ENCODE results near the gene MAPKAPK5.
"Not testable (repeated sequence)": the region's sequence is repeated elsewhere in the genome, so short reads cannot be mapped to it uniquely, and the experiment has no call there.

The MAPKAPK5 gene

DNA sequence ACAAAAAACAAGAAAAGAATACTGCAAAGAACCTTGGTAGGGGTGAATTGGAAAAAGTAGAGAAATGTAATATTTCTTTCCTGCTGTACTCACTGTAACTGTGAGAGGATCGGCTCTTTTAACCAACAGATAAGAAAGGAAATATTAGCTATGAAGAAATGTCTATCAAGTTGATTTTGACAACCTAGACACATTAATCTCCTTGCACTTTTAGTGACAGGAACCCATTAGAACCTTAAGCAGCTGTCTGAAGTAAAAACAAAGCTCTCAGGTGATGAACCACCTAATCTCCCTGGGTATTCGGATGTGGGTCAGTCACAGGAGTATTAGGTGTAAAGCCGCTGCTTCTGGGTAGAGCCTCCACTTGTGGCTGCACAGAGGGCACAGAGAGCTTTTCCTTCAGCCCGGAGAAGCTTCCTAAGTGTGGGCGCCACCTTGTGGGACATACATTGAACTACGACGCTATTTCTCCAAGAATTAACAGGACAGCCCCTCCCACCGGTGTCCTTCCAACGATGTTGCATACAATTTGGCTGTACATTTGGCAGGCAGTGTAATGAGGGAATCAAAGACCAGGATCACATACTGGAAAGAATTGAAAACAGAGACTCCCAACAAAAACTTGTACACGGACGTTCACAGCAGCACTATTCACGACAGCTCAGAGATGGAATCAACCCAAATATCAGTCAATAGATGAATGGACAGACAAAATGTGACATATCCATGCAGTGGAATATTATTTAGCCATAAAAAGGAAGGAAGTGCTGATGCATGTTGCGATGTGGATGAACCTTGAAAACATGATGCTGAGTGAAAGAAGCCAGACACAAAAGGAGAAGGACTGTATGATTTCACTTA lies 28.9 kb upstream of the MAPKAPK5 start:
- no peaks in the 10 kb centered on the region for H3K27me3 ChIP-seq (ENCODE audit: insufficient read depth, low read depth)
- no peaks in the 10 kb centered on the region for H3K4me1 ChIP-seq (ENCODE audit: low read depth, poor library complexity, severe bottlenecking)
- no peaks in the 10 kb centered on the region for H3K36me3 ChIP-seq (ENCODE audit: insufficient read depth)
- H3K4me3 ChIP-seq (IDR thresholded peaks at IDR 0.05; ENCODE audit: insufficient read depth, low read depth, low read length), result no peak overlapping the region
- no peaks in the 10 kb centered on the region for H4K20me1 ChIP-seq (ENCODE audit: insufficient read depth)
- H3K4me2 ChIP-seq, result no peak overlapping the region; the same call in 1 of the 2 replicates
- no peaks in the 10 kb centered on the region for H3K79me2 ChIP-seq (ENCODE audit: insufficient read depth, low read depth)
- no peak overlapping the region for H3K27ac ChIP-seq
- H2AFZ ChIP-seq (ENCODE audit: low read depth), result 0 out of 2 replicates have a peak overlapping the region, but pooled peaks have one; percentile 24
- H3K9ac ChIP-seq, result no peak overlapping the region
- TF ChIP-seq, protein P1, sequence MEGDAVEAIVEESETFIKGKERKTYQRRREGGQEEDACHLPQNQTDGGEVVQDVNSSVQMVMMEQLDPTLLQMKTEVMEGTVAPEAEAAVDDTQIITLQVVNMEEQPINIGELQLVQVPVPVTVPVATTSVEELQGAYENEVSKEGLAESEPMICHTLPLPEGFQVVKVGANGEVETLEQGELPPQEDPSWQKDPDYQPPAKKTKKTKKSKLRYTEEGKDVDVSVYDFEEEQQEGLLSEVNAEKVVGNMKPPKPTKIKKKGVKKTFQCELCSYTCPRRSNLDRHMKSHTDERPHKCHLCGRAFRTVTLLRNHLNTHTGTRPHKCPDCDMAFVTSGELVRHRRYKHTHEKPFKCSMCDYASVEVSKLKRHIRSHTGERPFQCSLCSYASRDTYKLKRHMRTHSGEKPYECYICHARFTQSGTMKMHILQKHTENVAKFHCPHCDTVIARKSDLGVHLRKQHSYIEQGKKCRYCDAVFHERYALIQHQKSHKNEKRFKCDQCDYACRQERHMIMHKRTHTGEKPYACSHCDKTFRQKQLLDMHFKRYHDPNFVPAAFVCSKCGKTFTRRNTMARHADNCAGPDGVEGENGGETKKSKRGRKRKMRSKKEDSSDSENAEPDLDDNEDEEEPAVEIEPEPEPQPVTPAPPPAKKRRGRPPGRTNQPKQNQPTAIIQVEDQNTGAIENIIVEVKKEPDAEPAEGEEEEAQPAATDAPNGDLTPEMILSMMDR (conservative IDR thresholded peaks at IDR 0.05; ENCODE audit: low read depth, low read length), result peak; percentile 77

DNA sequence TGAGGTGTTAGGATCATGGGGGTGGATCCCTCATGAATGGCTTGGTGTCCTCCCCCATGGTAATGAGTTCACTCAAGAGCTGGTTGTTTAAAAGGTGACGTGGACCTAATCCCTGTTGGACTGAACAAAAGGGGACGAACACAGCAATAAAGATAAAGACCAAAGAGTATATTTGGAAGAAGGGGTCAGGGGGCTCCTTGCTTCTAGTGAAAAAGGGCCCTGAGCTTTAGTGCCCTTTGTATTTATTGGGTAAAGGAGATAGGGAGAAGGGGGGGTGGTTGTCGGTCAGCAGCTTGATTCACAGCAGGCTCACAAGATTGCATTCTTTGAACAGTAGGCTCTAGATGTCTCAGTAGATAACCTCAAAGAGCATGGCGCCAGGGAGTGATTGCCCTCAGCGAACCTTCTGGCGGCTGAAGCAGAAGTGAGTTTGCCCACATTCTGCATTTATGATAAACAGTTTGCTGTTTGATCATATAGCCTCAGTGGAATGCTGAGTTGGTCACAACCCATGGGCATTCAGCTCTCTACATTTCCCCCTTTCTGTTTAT lies 25.9 kb upstream of the MAPKAPK5 start:
- H3K4me2 ChIP-seq, result no peak overlapping the region
- H2AFZ ChIP-seq (ENCODE audit: low read depth), result no peak overlapping the region
- TF ChIP-seq, protein P1 (conservative IDR thresholded peaks at IDR 0.05; ENCODE audit: low read depth, low read length), result no peak
- no peaks in the 10 kb centered on the region for H3K4me1 ChIP-seq (ENCODE audit: low read depth, poor library complexity, severe bottlenecking)
- no peaks in the 10 kb centered on the region for H3K79me2 ChIP-seq (ENCODE audit: insufficient read depth, low read depth)
- no peak overlapping the region for H3K27ac ChIP-seq
- H3K36me3 ChIP-seq (ENCODE audit: insufficient read depth), result no peaks in the 10 kb centered on the region
- no peak overlapping the region for H3K4me3 ChIP-seq (IDR thresholded peaks at IDR 0.05; ENCODE audit: insufficient read depth, low read depth, low read length)
- H4K20me1 ChIP-seq (ENCODE audit: insufficient read depth), result no peaks in the 10 kb centered on the region
- no peak overlapping the region for H3K9ac ChIP-seq
- no peaks in the 10 kb centered on the region for H3K27me3 ChIP-seq (ENCODE audit: insufficient read depth, low read depth)

DNA sequence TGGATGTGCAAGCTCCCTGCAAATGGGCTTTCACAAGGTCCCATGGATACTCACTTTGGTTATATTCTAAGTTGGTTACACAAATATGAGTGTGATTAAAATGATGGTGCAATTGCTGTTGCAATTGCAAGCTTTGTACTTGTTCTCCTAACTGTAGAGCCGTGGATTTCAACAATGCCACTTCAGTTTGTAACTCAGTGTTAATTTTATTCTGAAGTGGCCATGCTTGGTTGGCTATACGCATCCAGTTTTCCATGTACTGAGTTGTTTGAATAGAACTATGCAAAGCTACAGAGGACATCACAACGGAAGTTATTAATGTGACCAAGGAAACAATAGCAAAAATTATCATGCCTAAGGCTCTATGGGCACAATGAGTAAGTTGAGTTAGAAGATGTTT lies 25.1 kb upstream of the MAPKAPK5 start:
- H3K79me2 ChIP-seq (ENCODE audit: insufficient read depth, low read depth); H3K9ac ChIP-seq; H3K27ac ChIP-seq; H3K4me1 ChIP-seq (ENCODE audit: low read depth, poor library complexity, severe bottlenecking); H3K36me3 ChIP-seq (ENCODE audit: insufficient read depth); H3K4me3 ChIP-seq (IDR thresholded peaks at IDR 0.05; ENCODE audit: insufficient read depth, low read depth, low read length); H3K4me2 ChIP-seq; H3K27me3 ChIP-seq (ENCODE audit: insufficient read depth, low read depth); H2AFZ ChIP-seq (ENCODE audit: low read depth); H4K20me1 ChIP-seq (ENCODE audit: insufficient read depth): not testable (repeated sequence)

DNA sequence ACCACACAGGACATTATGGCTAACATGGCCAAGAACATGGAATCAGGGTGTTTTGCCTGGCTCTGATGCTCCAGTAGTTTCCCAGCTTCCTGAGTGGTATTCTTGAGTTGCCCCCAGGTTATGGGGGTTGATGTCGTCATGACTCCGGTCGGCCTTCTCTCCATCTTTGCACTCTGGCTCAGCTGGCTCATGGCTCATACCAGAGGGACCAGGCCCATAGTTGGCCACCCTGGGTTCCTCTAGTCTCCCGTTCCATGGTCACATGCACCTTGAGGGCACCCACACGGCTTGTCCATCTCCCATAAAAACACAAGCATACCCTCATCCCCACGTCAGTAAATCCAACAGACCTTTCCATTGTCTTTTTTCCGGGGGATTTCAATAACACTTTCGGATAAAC lies 23.7 kb upstream of the MAPKAPK5 start:
- Histone ChIP-seq H3K27ac (no peak overlapping the region), H2AFZ (ENCODE audit: low read depth) (no peak overlapping the region), H3K4me3 (IDR thresholded peaks at IDR 0.05; ENCODE audit: insufficient read depth, low read depth, low read length) (no peak overlapping the region), H3K27me3 (ENCODE audit: insufficient read depth, low read depth) (no peaks in the 10 kb centered on the region), H3K79me2 (ENCODE audit: insufficient read depth, low read depth) (no peaks in the 10 kb centered on the region), H3K4me1 (ENCODE audit: low read depth, poor library complexity, severe bottlenecking) (no peaks in the 10 kb centered on the region), H3K4me2 (no peak overlapping the region), H3K9ac (no peak overlapping the region), H3K36me3 (ENCODE audit: insufficient read depth) (no peaks in the 10 kb centered on the region), H4K20me1 (ENCODE audit: insufficient read depth) (no peaks in the 10 kb centered on the region)
- TF ChIP-seq, protein P1 (conservative IDR thresholded peaks at IDR 0.05; ENCODE audit: low read depth, low read length), result no peak

Data from KMS-11 (cell line).